ENCODE data around the gene KIF2C.

DNA sequence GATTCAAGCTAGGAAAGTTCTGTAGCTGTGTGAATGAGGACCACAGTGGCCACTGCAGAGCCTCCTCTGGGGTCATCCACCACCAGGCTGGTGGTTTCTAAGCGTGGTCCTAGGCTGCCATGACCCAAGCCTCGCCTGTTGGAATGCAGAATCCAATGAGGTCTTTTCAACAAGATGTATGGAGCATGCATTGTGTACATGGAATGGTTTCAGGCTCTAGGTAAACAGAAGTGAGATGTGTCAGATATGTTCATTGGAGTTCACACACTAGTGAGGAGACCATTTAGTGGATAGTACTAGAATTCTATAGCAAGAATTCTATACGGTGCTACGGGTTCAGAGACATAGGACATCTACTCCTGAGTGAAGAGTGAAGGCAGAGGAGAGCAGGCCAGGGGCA is 19.4 kb upstream of the KIF2C start:
- TF ChIP-seq CTCF (IDR thresholded peaks at IDR 0.05; ENCODE audit: poor library complexity, severe bottlenecking) (no peak), POLR2AphosphoS5 (IDR thresholded peaks at IDR 0.05) (no peak), TAF1 (IDR thresholded peaks at IDR 0.05; ENCODE audit: low read depth) (no peak), EP300 (conservative IDR thresholded peaks at IDR 0.05; ENCODE audit: poor library complexity, severe bottlenecking) (no peak), REST (IDR thresholded peaks at IDR 0.05; ENCODE audit: borderline replicate concordance) (no peak)

All from neural cell (in vitro differentiated cells).